ENCODE results near the gene CD6. TPM values are rescaled to one million over a fixed set of nuclear protein-coding genes. Genes with fewer than 3 reads are reported as not detected.

The CD6 gene
- total RNA-seq, 3 donors from 2014 or later (not counting 1 experiment from before 2014, with no cell fraction given), result 18.9 to 111 (median 85.6) TPM

DNA sequence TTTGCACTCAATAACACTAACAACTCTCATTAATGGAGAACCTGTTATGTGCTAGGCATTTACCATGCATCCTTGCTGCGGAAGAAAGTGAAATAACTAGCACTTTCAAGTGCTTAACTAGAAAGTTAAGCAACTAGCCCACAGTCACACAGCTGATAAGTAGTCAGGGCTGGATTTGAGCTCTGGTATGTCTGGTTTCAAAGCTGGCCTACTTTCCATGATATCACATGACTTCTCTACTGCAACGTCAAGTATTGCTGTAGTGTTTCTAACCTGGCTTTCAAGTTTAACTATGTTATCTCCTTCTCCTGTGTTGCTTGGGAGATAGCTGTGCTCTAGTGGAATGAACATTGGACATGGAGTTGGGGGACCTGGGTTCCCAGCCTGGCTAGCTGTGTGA, 31.6 kb upstream of the CD6 start:
- Histone ChIP-seq H3K36me3 (ENCODE audit: control insufficient read depth, insufficient read depth, low read length) (no peaks in the 10 kb centered on the region), H3K4me3 (ENCODE audit: low read length) (no peak overlapping the region), H3K27me3 (ENCODE audit: control insufficient read depth, insufficient read depth, low read length) (no peaks in the 10 kb centered on the region), H3K27ac (ENCODE audit: low read length) (no peak overlapping the region), H3K4me1 (ENCODE audit: control insufficient read depth, insufficient read depth, low read length) (no peaks in the 10 kb centered on the region), H3K9me3 (ENCODE audit: control insufficient read depth, insufficient read depth, low read length) (no peaks in the 10 kb centered on the region)
- no peaks in the 10 kb centered on the region for H3K27me3 Mint-ChIP-seq (ENCODE audit: low read depth in 2 of 2)
- intact Hi-C loops (cut with micrococcal nuclease), result no loop called here
- H3K27ac Mint-ChIP-seq, result no peak overlapping the region
- ATAC-seq (no peak), DNase-seq (no peak)
- H3K4me3 Mint-ChIP-seq, result no peak overlapping the region
- H3K4me1 Mint-ChIP-seq, result no peaks in the 10 kb centered on the region
- H3K9me3 Mint-ChIP-seq, result no peaks in the 10 kb centered on the region
- no peak for TF ChIP-seq CTCF (IDR thresholded peaks at IDR 0.05)
- WGBS (ENCODE audit: insufficient coverage), result 82% methylated on average over 2 of the region's 2 CpGs
- no peaks in the 10 kb centered on the region for H3K36me3 Mint-ChIP-seq

DNA sequence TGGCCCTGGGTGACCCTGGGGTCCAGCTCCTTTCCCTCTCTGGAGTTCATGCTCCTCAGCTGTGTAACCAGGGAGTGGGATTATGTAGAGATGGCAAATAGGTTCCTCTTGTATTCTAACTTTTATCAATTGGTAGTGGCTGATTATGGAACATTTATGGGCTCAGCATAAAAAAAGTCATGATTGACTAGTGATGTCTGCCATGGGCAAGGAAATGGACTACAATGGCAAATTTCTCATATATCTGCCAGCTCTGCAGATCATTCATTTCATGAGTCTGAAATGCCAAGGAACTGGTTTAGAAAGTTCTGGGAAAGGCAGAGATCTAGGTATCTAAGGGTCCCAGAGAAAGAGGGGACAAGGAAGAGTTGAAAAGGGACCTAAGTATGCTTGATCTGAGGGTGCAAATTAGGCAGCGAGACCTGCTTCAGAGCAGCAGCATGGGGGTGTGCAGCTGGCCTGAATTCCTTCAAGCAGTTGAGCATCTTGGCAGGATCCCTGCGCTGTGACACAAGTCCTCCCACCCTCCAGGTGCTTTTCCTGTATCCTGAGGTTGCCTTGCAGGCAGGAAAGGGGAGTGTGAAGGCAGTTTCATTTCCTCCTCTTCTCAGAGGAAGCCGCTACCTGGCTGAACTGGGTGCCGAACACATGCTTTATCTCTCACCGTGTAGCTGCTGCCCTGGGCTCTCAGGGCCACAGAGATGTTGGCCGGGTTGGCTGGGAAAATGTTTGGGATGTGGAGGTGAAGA, 29.9 kb upstream of the CD6 start:
- H3K27ac ChIP-seq (ENCODE audit: low read length), result no peak overlapping the region
- no peak for DNase-seq
- intact Hi-C loops (cut with micrococcal nuclease), result no loop called here
- no peak for TF ChIP-seq CTCF (IDR thresholded peaks at IDR 0.05)
- no peaks in the 10 kb centered on the region for H3K36me3 ChIP-seq (ENCODE audit: control insufficient read depth, insufficient read depth, low read length)
- H3K4me3 Mint-ChIP-seq, result no peak overlapping the region
- no peak for ATAC-seq
- H3K4me1 Mint-ChIP-seq, result no peaks in the 10 kb centered on the region
- H3K36me3 Mint-ChIP-seq, result no peaks in the 10 kb centered on the region
- no peak overlapping the region for H3K27ac Mint-ChIP-seq
- no peaks in the 10 kb centered on the region for H3K9me3 ChIP-seq (ENCODE audit: control insufficient read depth, insufficient read depth, low read length)
- no peaks in the 10 kb centered on the region for H3K27me3 ChIP-seq (ENCODE audit: control insufficient read depth, insufficient read depth, low read length)
- H3K9me3 Mint-ChIP-seq, result no peaks in the 10 kb centered on the region
- peaks cover 0 to 6% of the 10 kb centered on the region in 2 donors for H3K27me3 Mint-ChIP-seq (ENCODE audit: low read depth in 2 of 2)
- H3K4me3 ChIP-seq (ENCODE audit: low read length), result no peak overlapping the region
- WGBS (ENCODE audit: insufficient coverage), result 73% methylated on average over 5 of the region's 6 CpGs
- no peaks in the 10 kb centered on the region for H3K4me1 ChIP-seq (ENCODE audit: control insufficient read depth, insufficient read depth, low read length)

GRCh38 chr11:60942219-60942618, 29.3 kb upstream of the CD6 start:
- Mint-ChIP-seq H3K27me3 (ENCODE audit: low read depth in 2 of 2) (peaks cover 0 to 6% of the 10 kb centered on the region in 2 donors), H3K36me3 (no peaks in the 10 kb centered on the region), H3K27ac (no peak overlapping the region), H3K4me3 (no peak overlapping the region), H3K9me3 (no peaks in the 10 kb centered on the region), H3K4me1 (no peaks in the 10 kb centered on the region)
- no peaks in the 10 kb centered on the region for H3K27me3 ChIP-seq (ENCODE audit: control insufficient read depth, insufficient read depth, low read length)
- H3K9me3 ChIP-seq (ENCODE audit: control insufficient read depth, insufficient read depth, low read length), result no peaks in the 10 kb centered on the region
- H3K4me3 ChIP-seq (ENCODE audit: low read length), result no peak overlapping the region
- no peak overlapping the region for H3K27ac ChIP-seq (ENCODE audit: low read length)
- 91% methylated on average over 4 of the region's 4 CpGs for WGBS (ENCODE audit: insufficient coverage)
- DNase-seq, result no peak
- no peak for TF ChIP-seq CTCF (IDR thresholded peaks at IDR 0.05)
- no peaks in the 10 kb centered on the region for H3K36me3 ChIP-seq (ENCODE audit: control insufficient read depth, insufficient read depth, low read length)
- ATAC-seq, result no peak
- intact Hi-C loops (cut with micrococcal nuclease), result no loop called here
- H3K4me1 ChIP-seq (ENCODE audit: control insufficient read depth, insufficient read depth, low read length), result no peaks in the 10 kb centered on the region
